G401 (cell line): ENCODE measurements around the gene NRCAM. TPM values are rescaled to one million over a fixed set of nuclear protein-coding genes. Genes with fewer than 3 reads are reported as not detected.

ENCODE experiments used
- DNase-seq: peaks from one replicate; pipeline ENCODE4 v3.0.0-alpha.2; 2015; ENCODE audit warnings: low spot score
- in situ Hi-C: cut with HindIII; loops from 2 replicates; pipeline ENCODE4 v1.10.0; 2016; ENCODE audit warnings: low sequenced_read_pairs, mixed read lengths
- total RNA-seq: library from RNA; depleted of rRNA; stranded (reverse); fragments of >200 nt; shearing (Covaris generic); gene quantifications from 2 replicates; pipeline ENCODE4 v1.2.3, GENCODE V29; 2014

NRCAM gene
- total RNA-seq, 1 experiment from 2014 or later: not detected

- in situ Hi-C loops: no loop called here
- peak; percentile 66 for DNase-seq
These were observed 5.6 kb upstream of the NRCAM start for GRCh38 chr7:108461840-108462239.

GRCh38 chr7:108460964-108461363 lies 4.7 kb upstream of the NRCAM start:
- in situ Hi-C loops: no loop called here
- DNase-seq: peak; percentile 15

- DNase-seq: peak; percentile 77
- in situ Hi-C loops: no loop called here
These were observed 3.8 kb upstream of the NRCAM start for GRCh38 chr7:108459922-108460551.

- in situ Hi-C loops: no loop called here
- no peak for DNase-seq
These were observed 1.6 kb upstream of the NRCAM start for GRCh38 chr7:108457871-108458270.

GRCh38 chr7:108456845-108457540 lies 757 bp upstream of the NRCAM start:
- in situ Hi-C loops: no loop called here

GRCh38 chr7:108455551-108455997 lies 662 bp downstream of the NRCAM start:
- DNase-seq: peak; percentile 37
- in situ Hi-C loops: no loop called here

More at GRCh38 chr7:108456845-108457540, 757 bp upstream of the NRCAM start:
- DNase-seq: peak; percentile 14

- DNase-seq: peak; percentile 60
- in situ Hi-C loops: loop anchor here (5.0 kb wide), 1 partner anchor 37 kb away; no protein-coding TSS in a partner anchor
These were observed 1.3 kb downstream of the NRCAM start for GRCh38 chr7:108454674-108455550.

GRCh38 chr7:108454317-108454673 lies 1.9 kb downstream of the NRCAM start:
- in situ Hi-C loops: loop anchor here (5.0 kb wide), 1 partner anchor 38 kb away; no protein-coding TSS in a partner anchor
- DNase-seq: no peak

GRCh38 chr7:108453320-108453719 lies 2.9 kb downstream of the NRCAM start:
- in situ Hi-C loops: loop anchor here (5.0 kb wide), 1 partner anchor 39 kb away; no protein-coding TSS in a partner anchor

GRCh38 chr7:108452707-108453106 lies 3.5 kb downstream of the NRCAM start:
- in situ Hi-C loops: loop anchor here (5.0 kb wide), 1 partner anchor 40 kb away; no protein-coding TSS in a partner anchor
- peak; percentile 39 for DNase-seq

More at GRCh38 chr7:108453320-108453719, 2.9 kb downstream of the NRCAM start:
- DNase-seq: no peak

GRCh38 chr7:108451296-108451848 lies 4.9 kb downstream of the NRCAM start:
- DNase-seq: no peak
- in situ Hi-C loops: loop anchor here (5.0 kb wide), 1 partner anchor 41 kb away; no protein-coding TSS in a partner anchor

- DNase-seq: no peak
- in situ Hi-C loops: loop anchor here (5.0 kb wide), 1 partner anchor 42 kb away; no protein-coding TSS in a partner anchor
These were observed 6.1 kb downstream of the NRCAM start for GRCh38 chr7:108450160-108450559.

GRCh38 chr7:108449521-108449920 lies 6.7 kb downstream of the NRCAM start:
- in situ Hi-C loops: no loop called here
- DNase-seq: no peak

GRCh38 chr7:108448584-108449505 lies 7.4 kb downstream of the NRCAM start:
- peak; percentile 49 for DNase-seq
- in situ Hi-C loops: no loop called here

GRCh38 chr7:108442039-108442568 lies 14.1 kb downstream of the NRCAM start:
- DNase-seq: no peak
- in situ Hi-C loops: no loop called here

- in situ Hi-C loops: no loop called here
- DNase-seq: no peak
These were observed 14.8 kb downstream of the NRCAM start for GRCh38 chr7:108441392-108441955.

- in situ Hi-C loops: no loop called here
- no peak for DNase-seq
These were observed 15.6 kb downstream of the NRCAM start for GRCh38 chr7:108440613-108441012.

- in situ Hi-C loops: no loop called here
- DNase-seq: no peak
These were observed 19.3 kb downstream of the NRCAM start for GRCh38 chr7:108436906-108437305.
